HepG2 (cell line): Measurements from ENCODE around the gene OTX1. TPM values are rescaled to one million over a fixed set of nuclear protein-coding genes. Genes with fewer than 3 reads are reported as not detected.
A peak's percentile ranks its signal among the peaks of the same experiment; 100 is the strongest.

ENCODE experiments used
- ATAC-seq: fragments of 200-7000 bp; cut with Tn5 transposase; 3 replicates; pipeline ENCODE4 v1.9.1; 2020; ENCODE audit warnings: mild to moderate bottlenecking, moderate library complexity
- BruUV-seq: library from RNA; stranded (reverse); fragments of 400-500 nt; replicated peaks from 2 replicates; lab custom pipeline; 2021; lab: Mats Ljungman, UMichigan
- CTCF ChIA-PET: fragments of 300-600 bp; formaldehyde crosslinking; extraction: SDS; loops from one replicate; lab custom pipeline; 2021; ENCODE audit warnings: low total read pairs, inconsistent platforms, low intra/inter-chr PET ratio; lab: Yijun Ruan, JAX
- POLR2A ChIA-PET: fragments of 350-600 bp; sonication (Branson Sonifier 250); formaldehyde crosslinking; loops from one replicate; lab custom pipeline; 2020; ENCODE audit warnings: antibody characterized with exemption, inconsistent platforms; lab: Yijun Ruan, JAX
- DNase-seq: peaks from one replicate; pipeline ENCODE4 v3.0.0-alpha.2; 2015; ENCODE audit warnings: low spot score
- FAIRE-seq: peaks from 3 replicates; lab custom pipeline; 2011; peaks lifted over from hg19 to GRCh38; lab: Jason Lieb, UNC
- H2AFZ ChIP-seq: one replicate; pipeline ENCODE4 v1.6.1; 2011; ENCODE audit warnings: low read length, inconsistent platforms
- H3K27ac ChIP-seq: fragments of 300-600 bp; 3 replicates; pipeline ENCODE4 v1.8.0; 2011; ENCODE audit warnings: mixed run types, mild to moderate bottlenecking, mixed read lengths, low read length, inconsistent platforms; ENCODE audit not compliant: insufficient read depth; ENCODE audit errors: extremely low read length
- H3K27me3 ChIP-seq, 2 experiments: fragments of 200-600 bp in 1 of 2; 2 replicates in 1 of 2; 3 replicates in 1 of 2; pipeline versions ENCODE4 v1.6.0 to v1.8.0; 2011; ENCODE audit warnings: low read length in 2 of 2, mild to moderate bottlenecking in 2 of 2, moderate library complexity in 2 of 2, inconsistent platforms in 1 of 2; ENCODE audit not compliant: insufficient read depth in 2 of 2, control insufficient read depth in 1 of 2
- H3K36me3 ChIP-seq, 2 experiments: fragments of 200-600 bp in 1 of 2; replicated peaks in 1 of 2; 2 replicates in 1 of 2; 3 replicates in 1 of 2; pipeline versions ENCODE4 v1.5.1 to v1.8.0; 2011; ENCODE audit warnings: low read length in 2 of 2, inconsistent platforms in 1 of 2; ENCODE audit not compliant: insufficient read depth in 2 of 2, control insufficient read depth in 1 of 2
- H3K4me1 ChIP-seq: 2 replicates; pipeline ENCODE4 v1.5.1; 2012; ENCODE audit warnings: low read length, inconsistent platforms; ENCODE audit not compliant: insufficient read depth
- H3K4me2 ChIP-seq: 2 replicates; pipeline ENCODE4 v1.6.0; 2011; ENCODE audit warnings: low read depth, low read length, inconsistent platforms
- H3K4me3 ChIP-seq, 3 experiments: fragments of 200-600 bp in 1 of 3; sonication (generic), shearing (Covaris generic) in 1 of 3; replicated peaks in 1 of 3; 2 replicates each; pipeline ENCODE4 v1.5.1; 2011 to 2016; ENCODE audit warnings: low read length in 3 of 3, inconsistent platforms in 2 of 3, low read depth in 2 of 3, mild to moderate bottlenecking in 2 of 3, control low read depth in 1 of 3, mixed read lengths in 1 of 3; ENCODE audit not compliant: insufficient read depth in 1 of 3
- H3K79me2 ChIP-seq: one replicate; pipeline ENCODE4 v1.6.1; 2011; ENCODE audit warnings: low read length, inconsistent platforms; ENCODE audit not compliant: insufficient read depth
- H3K9ac ChIP-seq: 2 replicates; pipeline ENCODE4 v1.6.0; 2011; ENCODE audit warnings: mild to moderate bottlenecking, low read depth, low read length, inconsistent platforms; ENCODE audit not compliant: insufficient read depth
- H3K9me3 ChIP-seq: 2 replicates; pipeline ENCODE4 v1.5.1; 2012; ENCODE audit warnings: mild to moderate bottlenecking, low read length
- H4K20me1 ChIP-seq: 2 replicates; pipeline ENCODE4 v1.6.0; 2011; ENCODE audit warnings: inconsistent platforms, mild to moderate bottlenecking, low read length, moderate library complexity; ENCODE audit not compliant: insufficient read depth
- ASH2L ChIP-seq: fragments of 300-600, 200-600 bp; sonication (generic); IDR thresholded peaks from 2 replicates; pipeline ENCODE4 v1.7.0; 2017; ENCODE audit warnings: low read depth, mild to moderate bottlenecking, moderate library complexity, mixed read lengths, low read length; ENCODE audit not compliant: insufficient read length
- E2F2 ChIP-seq: sonication (generic); formaldehyde crosslinking; IDR thresholded peaks from 2 replicates; pipeline ENCODE4 v1.4.0; 2020; ENCODE audit warnings: missing genetic modification reagents, borderline replicate concordance
- IRF2 ChIP-seq: IDR thresholded peaks from 2 replicates; pipeline ENCODE4 v1.6.1; 2018; ENCODE audit warnings: missing genetic modification reagents, missing compliant biosample characterization
- KMT2B ChIP-seq: IDR thresholded peaks from 2 replicates; pipeline ENCODE4 v1.6.1; 2016; ENCODE audit warnings: missing genetic modification reagents, missing compliant biosample characterization
- MAFF ChIP-seq: IDR thresholded peaks from 2 replicates; pipeline ENCODE4 v1.6.1; 2011; ENCODE audit warnings: low read depth, low read length, improper control_type of control experiment
- MAZ ChIP-seq, 2 experiments: sonication (generic) in 1 of 2; formaldehyde crosslinking in 1 of 2; IDR thresholded peaks; 2 replicates each; pipeline versions ENCODE4 v1.5.0 to v1.6.1; 2012 to 2020; ENCODE audit warnings: low read depth in 2 of 2, mild to moderate bottlenecking in 2 of 2, borderline replicate concordance in 1 of 2, improper control_type of control experiment in 1 of 2, low read length in 1 of 2, missing genetic modification reagents in 1 of 2, moderate library complexity in 1 of 2
- RBFOX2 ChIP-seq: fragments of 200-400 bp; formaldehyde crosslinking; IDR thresholded peaks from 2 replicates; pipeline ENCODE4 v1.6.1; 2017; ENCODE audit warnings: low read depth, mild to moderate bottlenecking, low read length
- ZC3H13 ChIP-seq: sonication (generic); formaldehyde crosslinking; IDR thresholded peaks from 2 replicates; pipeline ENCODE4 v1.8.1; 2023; ENCODE audit warnings: mild to moderate bottlenecking, missing genetic modification reagents, moderate library complexity
- ZMYM4 ChIP-seq: sonication (generic); formaldehyde crosslinking; IDR thresholded peaks from 2 replicates; pipeline ENCODE4 v1.8.1; 2023; ENCODE audit warnings: mild to moderate bottlenecking, missing genetic modification reagents
- ZNF557 ChIP-seq: sonication (generic); formaldehyde crosslinking; IDR thresholded peaks from 2 replicates; pipeline ENCODE4 v1.4.0; 2020; ENCODE audit warnings: missing genetic modification reagents
- ZNF782 ChIP-seq: sonication (generic); formaldehyde crosslinking; IDR thresholded peaks from 2 replicates; pipeline ENCODE4 v1.4.0; 2020; ENCODE audit warnings: missing genetic modification reagents, mild to moderate bottlenecking, borderline replicate concordance
- ZNF83 ChIP-seq: sonication (generic); formaldehyde crosslinking; IDR thresholded peaks from 2 replicates; pipeline ENCODE4 v1.4.0; 2020; ENCODE audit warnings: missing genetic modification reagents, mild to moderate bottlenecking, borderline replicate concordance
- ZSCAN5A ChIP-seq: sonication (generic); formaldehyde crosslinking; IDR thresholded peaks from 2 replicates; pipeline ENCODE4 v1.8.0; 2022; ENCODE audit warnings: mild to moderate bottlenecking, missing genetic modification reagents, borderline replicate concordance
- WGBS: methylation state at CpG from one replicate; pipeline ENCODE4 v1.1.6; 2017; ENCODE audit warnings: low lambda C conversion rate; 5-methylcytosine and 5-hydroxymethylcytosine counted together
- in situ Hi-C: cut with HindIII; loops from 2 replicates; pipeline ENCODE4 v1.10.0; 2017; ENCODE audit warnings: low pct_unique_long_range_greater_than_20kb; ENCODE audit not compliant: extremely low pct_ligation_motif_present
- intact Hi-C: fragments of 100-400 bp; cut with micrococcal nuclease; formaldehyde crosslinking; loops from one replicate; pipeline ENCODE4 v1.10.0; 2022; ENCODE audit not compliant: unreplicated experiment
- polyA plus RNA-seq, 8 experiments: library from polyadenylated mRNA; depleted of rRNA in 3 of 8; stranded (reverse) in 7 of 8; unstranded in 1 of 8; fragments of >200 nt; fragmentation: Illumina TruSeq in 4 of 8; extraction: Trizol in 4 of 8; gene quantifications; 2 replicates each; pipeline versions ENCODE4 v1.2.1 to v1.2.3, GENCODE V29; 2011 to 2016; ENCODE audit warnings: low read depth in 4 of 8, missing spikeins in 1 of 8, mixed read lengths in 1 of 8; ENCODE audit not compliant: insufficient read depth in 1 of 8
- total RNA-seq, 5 experiments: library from RNA; depleted of rRNA; stranded (reverse); fragments of >200 nt; fragmentation: Illumina TruSeq; extraction: Trizol; gene quantifications; 2 replicates each; pipeline ENCODE4 v1.2.3, GENCODE V29; 2016; ENCODE audit warnings: low read depth in 1 of 5

The OTX1 gene
- total and polyA plus RNA-seq, 2 of the 13 experiments (the other 11 are each of a cell fraction or from before 2014, with no cell fraction given), result 1.0 to 5.0 TPM

- H3K4me2 ChIP-seq, result no peak overlapping the region
- no peaks in the 10 kb centered on the region; a peak in 1 of 5 replicates for H3K27me3 ChIP-seq
- peaks cover 8% of the 10 kb centered on the region for H3K79me2 ChIP-seq
- peaks cover 20 to 52% of the 10 kb centered on the region in 2 experiments for H3K36me3 ChIP-seq
- TF ChIP-seq E2F2 (CRISPR knock-in tag) (no peak), ZMYM4 (CRISPR knock-in tag) (peak; percentile 34; the same call in 1 of the 2 replicates)
- H3K27ac ChIP-seq, result no peak overlapping the region
- FAIRE-seq (no peak), ATAC-seq (no peak), DNase-seq (no peak)
- in situ Hi-C loops (loop anchor here (25.0 kb wide), 1 partner anchor 641 kb away; no protein-coding TSS in a partner anchor), intact Hi-C loops (no loop called here)
- H3K4me3 ChIP-seq, result no peak overlapping the region
- 97% methylated on average over 34 of the region's 34 CpGs for WGBS
- TSS peak; percentile 23 for BruUV-seq
- no peak overlapping the region for H2AFZ ChIP-seq
- H4K20me1 ChIP-seq, result no peaks in the 10 kb centered on the region
- H3K9ac ChIP-seq, result no peak overlapping the region
- ChIA-PET POLR2A (no interaction called here), CTCF (no interaction called here)
- H3K9me3 ChIP-seq, result no peaks in the 10 kb centered on the region
- peaks cover 30% of the 10 kb centered on the region for H3K4me1 ChIP-seq
Observed at GRCh38 chr2:63053081-63053888, 2.7 kb downstream of the OTX1 start.

- FAIRE-seq, result no peak
- H3K9ac ChIP-seq, result no peak overlapping the region
- ChIA-PET CTCF (no interaction called here), POLR2A (no interaction called here)
- no peak overlapping the region for H3K4me3 ChIP-seq
- H3K27me3 ChIP-seq, result no peaks in the 10 kb centered on the region; a peak in 1 of 5 replicates
- H3K9me3 ChIP-seq, result no peaks in the 10 kb centered on the region
- WGBS, result 98% methylated on average over 48 of the region's 48 CpGs
- H3K4me1 ChIP-seq, result peaks cover 25% of the 10 kb centered on the region
- DNase-seq, result no peak
- no peak overlapping the region for H3K27ac ChIP-seq
- in situ Hi-C loops (loop anchor here (25.0 kb wide), 1 partner anchor 642 kb away; no protein-coding TSS in a partner anchor), intact Hi-C loops (no loop called here)
- H2AFZ ChIP-seq, result no peak overlapping the region
- ATAC-seq, result no peak
- no peak overlapping the region for H3K4me2 ChIP-seq
- BruUV-seq, result no TSS peak
- H3K36me3 ChIP-seq, result peaks cover 20 to 52% of the 10 kb centered on the region in 2 experiments
- peaks cover 8% of the 10 kb centered on the region for H3K79me2 ChIP-seq
- no peaks in the 10 kb centered on the region for H4K20me1 ChIP-seq
- no peak for TF ChIP-seq MAZ (IDR thresholded peaks at IDR 0.05; ENCODE audit: borderline replicate concordance, low read depth, low read length)
- no peak for TF ChIP-seq MAZ (CRISPR knock-in tag; IDR thresholded peaks at IDR 0.05; ENCODE audit: low read depth)
- no peak for TF ChIP-seq KMT2B (CRISPR knock-in tag)
- TF ChIP-seq ASH2L, result no peak
- no peak for TF ChIP-seq ZC3H13
- peak; percentile 56 for TF ChIP-seq RBFOX2
- no peak for TF ChIP-seq ZNF83 (CRISPR knock-in tag)
- TF ChIP-seq ZNF782 (CRISPR knock-in tag), result no peak
- TF ChIP-seq MAFF, result no peak
- TF ChIP-seq IRF2 (CRISPR knock-in tag), result no peak
- no peak for TF ChIP-seq ZNF557 (CRISPR knock-in tag)
- TF ChIP-seq ZSCAN5A, result no peak
Observed at GRCh38 chr2:63053889-63054602, 3.4 kb downstream of the OTX1 start.
